Left lung (tissue), 10 donors: Measurements from ENCODE around the gene LIPI. TPM values are rescaled to one million over a fixed set of nuclear protein-coding genes. Genes with fewer than 3 reads are reported as not detected.
"Not testable (repeated sequence)": the region's sequence is repeated elsewhere in the genome, so short reads cannot be mapped to it uniquely, and the experiment has no call there.

Experiments
- ATAC-seq: fragments of 200-7000 bp; cut with Tn5 transposase; one replicate; pipeline ENCODE4 v1.9.1; 2020; ENCODE audit warnings: moderate library complexity
- DNase-seq, 4 donors: peaks; one replicate each; pipeline ENCODE4 v3.0.0-alpha.2; 2013 to 2020
- H3K27ac ChIP-seq, 2 donors: fragments of 200-600 bp; sonication (generic) in 1 of 2; one replicate each; pipeline versions ENCODE4 v1.5.0 to v1.8.0; 2020 to 2021
- H3K27me3 ChIP-seq, 2 donors: fragments of 200-600 bp; sonication (generic) in 1 of 2; one replicate each; pipeline versions ENCODE4 v1.5.0 to v1.8.0; 2020 to 2021
- H3K36me3 ChIP-seq, 2 donors: fragments of 200-600 bp; sonication (generic) in 1 of 2; one replicate each; pipeline versions ENCODE4 v1.5.0 to v1.8.0; 2020 to 2021
- H3K4me1 ChIP-seq, 2 donors: fragments of 200-600 bp; one replicate each; pipeline ENCODE4 v1.8.0; 2021
- H3K4me3 ChIP-seq, 2 donors: fragments of 200-600 bp; sonication (generic) in 1 of 2; one replicate each; pipeline versions ENCODE4 v1.5.0 to v1.8.0; 2020 to 2021; ENCODE audit warnings: mild to moderate bottlenecking in 1 of 2
- H3K9me3 ChIP-seq, 2 donors: fragments of 200-600 bp; sonication (generic) in 1 of 2; one replicate each; pipeline versions ENCODE4 v1.5.0 to v1.8.0; 2020 to 2021
- intact Hi-C, 2 donors: fragments of 100-400 bp; cut with DNase I; formaldehyde crosslinking; loops; one replicate each; pipeline versions ENCODE4 v1.11.2 to v1.14.2; 2022
- polyA plus RNA-seq, 6 donors: library from polyadenylated mRNA; unstranded; fragments of 120-200 nt; gene quantifications; one replicate each; pipeline ENCODE4 v1.2.1, GENCODE V29; 2013; ENCODE audit not compliant: insufficient read length in 6 of 6
- total RNA-seq, 2 donors: library from RNA; stranded (reverse); fragmentation: NEBNext Ultra II Directional; extraction: Animal tissue kit (Norgen Biotek cat#: 25700); gene quantifications; one replicate each; pipeline ENCODE4 v1.2.1, GENCODE V29; 2021
- TF ChIP-seq, protein P1 (sequence below), 2 donors: fragments of 200-600 bp; sonication (generic) in 1 of 2; IDR thresholded peaks; one replicate each; pipeline versions ENCODE4 v1.5.0 to v1.8.0; 2021; ENCODE audit warnings: antibody characterized with exemption in 2 of 2
- donor health status: DM: no; HTN: yes; CAD: no.
- donor health status: DM: no; HTN: no; CAD: no.

The LIPI gene
- total and polyA plus RNA-seq, 8 donors, result 0.30 to 0.90 (median 0.69) TPM; not detected in 2

DNA sequence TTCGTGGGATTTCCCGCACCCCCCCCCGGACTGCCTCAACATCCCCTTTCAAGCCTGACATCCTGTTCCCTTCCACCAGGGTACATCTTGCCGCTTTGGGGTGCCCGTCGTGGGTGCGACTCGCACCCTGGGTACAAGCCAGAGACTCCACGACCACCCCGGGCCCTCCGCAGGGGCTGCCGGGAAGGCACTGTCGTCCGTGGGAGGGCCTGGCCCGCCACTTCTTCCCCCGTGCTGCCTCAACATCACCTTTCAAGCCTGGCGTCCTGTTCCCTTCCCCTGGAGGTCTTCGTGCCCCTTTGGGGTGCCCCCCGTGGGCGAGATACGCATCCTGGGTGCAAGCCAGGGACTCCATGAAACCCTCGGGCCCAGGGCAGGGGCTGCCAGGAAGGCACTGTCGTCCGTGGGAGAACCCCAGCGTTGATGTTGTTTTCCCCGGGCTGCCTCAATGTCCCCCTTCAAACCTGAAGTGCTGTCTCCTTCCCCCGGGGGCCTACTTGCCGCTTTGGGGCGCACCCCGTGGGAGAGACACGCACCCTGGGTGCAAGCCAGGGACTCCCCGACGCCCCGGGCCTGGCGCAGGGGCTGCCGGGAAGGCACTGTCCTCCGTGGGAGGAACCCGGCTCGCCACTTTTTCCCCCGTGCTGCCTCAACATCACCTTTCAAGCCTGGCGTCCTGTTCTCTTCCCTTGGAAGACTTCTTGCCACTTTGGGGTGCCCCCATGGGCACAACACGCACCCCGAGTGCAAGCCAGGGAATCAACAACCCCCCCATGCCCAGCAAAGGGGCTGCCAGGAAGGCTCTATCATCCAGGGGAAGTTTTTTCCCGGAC lies 138.6 kb downstream of the LIPI start:
- no peak overlapping the region for H3K4me3 ChIP-seq
- ATAC-seq, result no peak
- no peaks in the 10 kb centered on the region for H3K27me3 ChIP-seq
- no peaks in the 10 kb centered on the region for H3K36me3 ChIP-seq
- no peaks in the 10 kb centered on the region for H3K4me1 ChIP-seq
- intact Hi-C loops, result no loop called here
- H3K27ac ChIP-seq, result no peak overlapping the region
- DNase-seq, result peak in 1 of 4 donors; percentile 69
- H3K9me3 ChIP-seq, result peaks cover 0 to 52% of the 10 kb centered on the region in 2 donors
- TF ChIP-seq, protein P1, sequence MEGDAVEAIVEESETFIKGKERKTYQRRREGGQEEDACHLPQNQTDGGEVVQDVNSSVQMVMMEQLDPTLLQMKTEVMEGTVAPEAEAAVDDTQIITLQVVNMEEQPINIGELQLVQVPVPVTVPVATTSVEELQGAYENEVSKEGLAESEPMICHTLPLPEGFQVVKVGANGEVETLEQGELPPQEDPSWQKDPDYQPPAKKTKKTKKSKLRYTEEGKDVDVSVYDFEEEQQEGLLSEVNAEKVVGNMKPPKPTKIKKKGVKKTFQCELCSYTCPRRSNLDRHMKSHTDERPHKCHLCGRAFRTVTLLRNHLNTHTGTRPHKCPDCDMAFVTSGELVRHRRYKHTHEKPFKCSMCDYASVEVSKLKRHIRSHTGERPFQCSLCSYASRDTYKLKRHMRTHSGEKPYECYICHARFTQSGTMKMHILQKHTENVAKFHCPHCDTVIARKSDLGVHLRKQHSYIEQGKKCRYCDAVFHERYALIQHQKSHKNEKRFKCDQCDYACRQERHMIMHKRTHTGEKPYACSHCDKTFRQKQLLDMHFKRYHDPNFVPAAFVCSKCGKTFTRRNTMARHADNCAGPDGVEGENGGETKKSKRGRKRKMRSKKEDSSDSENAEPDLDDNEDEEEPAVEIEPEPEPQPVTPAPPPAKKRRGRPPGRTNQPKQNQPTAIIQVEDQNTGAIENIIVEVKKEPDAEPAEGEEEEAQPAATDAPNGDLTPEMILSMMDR (IDR thresholded peaks at IDR 0.05), result no peak

DNA sequence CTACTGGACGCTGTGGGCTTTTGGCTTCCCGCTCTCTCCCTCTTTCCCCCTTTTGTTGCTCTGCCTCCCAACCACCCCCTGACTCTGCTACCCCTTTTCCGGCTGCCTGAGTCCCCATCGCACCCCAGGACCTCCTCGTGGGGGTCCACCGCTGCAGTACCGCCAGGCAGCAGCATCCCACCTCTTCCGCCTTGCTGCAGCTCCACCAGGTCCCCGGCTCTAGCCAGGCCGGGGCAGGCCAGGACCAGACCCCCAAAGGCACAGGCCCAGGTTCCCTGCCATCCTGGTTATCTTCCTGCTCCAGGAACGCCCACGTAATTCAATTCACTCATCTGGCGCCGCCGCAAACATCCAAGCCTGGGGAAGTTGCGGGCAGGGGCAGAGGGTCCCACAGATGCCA lies 139.8 kb downstream of the LIPI start:
- intact Hi-C loops, result no loop called here
- H3K4me1 ChIP-seq, result no peaks in the 10 kb centered on the region
- H3K36me3 ChIP-seq, result no peaks in the 10 kb centered on the region
- TF ChIP-seq, protein P1 (IDR thresholded peaks at IDR 0.05), result no peak
- H3K27ac ChIP-seq, result no peak overlapping the region
- DNase-seq (peak in 1 of 4 donors; percentile 47), ATAC-seq (no peak)
- H3K9me3 ChIP-seq, result peaks cover 0 to 43% of the 10 kb centered on the region in 2 donors
- no peak overlapping the region for H3K4me3 ChIP-seq
- H3K27me3 ChIP-seq, result no peaks in the 10 kb centered on the region

DNA sequence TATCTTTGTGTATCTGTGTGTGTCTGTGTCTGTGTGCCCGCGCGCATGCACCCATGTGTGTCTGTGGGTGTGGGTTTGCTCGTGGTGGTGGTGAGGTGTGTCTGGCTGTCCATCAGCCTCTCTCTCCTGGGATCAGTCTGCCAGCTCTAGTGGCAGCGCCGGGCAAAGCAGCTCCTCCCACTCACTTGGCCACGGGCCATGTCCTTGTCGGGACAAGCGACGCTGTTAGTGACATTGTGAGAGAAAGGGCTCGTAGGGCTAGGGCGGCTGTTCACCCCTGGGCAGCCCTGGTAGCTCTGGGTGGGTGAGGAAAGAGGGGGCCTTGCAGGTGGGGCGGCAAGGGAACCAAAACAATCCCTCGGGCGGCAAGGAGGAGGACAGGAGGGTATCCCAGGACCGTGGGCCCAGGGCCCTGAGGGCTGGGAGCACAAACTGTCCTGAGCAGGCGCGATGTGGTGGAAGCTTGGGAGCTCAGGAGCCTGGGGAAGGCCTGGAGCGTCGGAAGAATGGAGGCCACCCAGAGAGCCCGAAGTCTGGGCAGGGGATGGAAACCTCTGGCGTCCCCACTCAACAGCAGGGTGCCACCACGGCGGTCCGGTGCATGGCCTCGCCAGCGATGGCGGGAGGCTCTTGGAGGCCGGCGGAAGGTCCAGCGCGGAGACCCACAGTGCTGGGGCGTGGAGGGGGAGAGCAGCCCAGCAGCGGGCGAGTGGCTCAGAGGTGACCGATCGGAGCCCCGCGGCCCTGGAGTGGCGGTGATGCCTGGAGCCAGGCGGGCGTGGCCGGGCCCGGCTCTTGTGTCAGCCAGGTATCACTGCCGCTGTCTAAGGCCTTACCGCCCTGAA lies 140.5 kb downstream of the LIPI start:
- ATAC-seq (no peak), DNase-seq (peak in 1 of 4 donors; percentile 74)
- Histone ChIP-seq H3K9me3 (peaks cover 0 to 36% of the 10 kb centered on the region in 2 donors), H3K36me3 (no peaks in the 10 kb centered on the region), H3K4me3 (no peak overlapping the region), H3K4me1 (no peaks in the 10 kb centered on the region), H3K27me3 (no peaks in the 10 kb centered on the region), H3K27ac (no peak overlapping the region)
- TF ChIP-seq, protein P1 (IDR thresholded peaks at IDR 0.05), result no peak
- intact Hi-C loops, result no loop called here

DNA sequence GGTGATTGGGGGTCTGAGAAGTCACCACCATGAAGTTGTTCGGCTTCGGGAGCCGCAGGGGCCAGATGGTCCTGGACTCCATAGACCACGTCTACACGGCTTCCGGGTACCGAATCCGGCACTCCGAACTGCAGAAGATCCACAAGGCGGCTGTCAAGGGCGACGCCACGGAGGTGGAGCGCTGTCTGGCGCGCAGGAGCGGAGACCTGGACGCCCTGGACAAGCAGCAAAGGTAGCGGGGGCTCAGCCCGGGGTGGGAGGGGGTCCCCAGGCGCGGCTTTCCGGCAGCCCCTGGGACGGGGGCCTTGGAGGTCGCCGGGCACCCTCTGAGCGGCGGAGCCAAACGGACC lies 146.5 kb downstream of the LIPI start:
- Histone ChIP-seq H3K4me3 (no peak overlapping the region), H3K36me3 (no peaks in the 10 kb centered on the region), H3K27ac (no peak overlapping the region), H3K27me3 (no peaks in the 10 kb centered on the region), H3K9me3 (peaks cover 0 to 8% of the 10 kb centered on the region in 2 donors), H3K4me1 (no peaks in the 10 kb centered on the region)
- ATAC-seq (no peak), DNase-seq (peak in 1 of 4 donors; percentile 80)
- TF ChIP-seq, protein P1 (IDR thresholded peaks at IDR 0.05), result no peak
- intact Hi-C loops, result no loop called here

DNA sequence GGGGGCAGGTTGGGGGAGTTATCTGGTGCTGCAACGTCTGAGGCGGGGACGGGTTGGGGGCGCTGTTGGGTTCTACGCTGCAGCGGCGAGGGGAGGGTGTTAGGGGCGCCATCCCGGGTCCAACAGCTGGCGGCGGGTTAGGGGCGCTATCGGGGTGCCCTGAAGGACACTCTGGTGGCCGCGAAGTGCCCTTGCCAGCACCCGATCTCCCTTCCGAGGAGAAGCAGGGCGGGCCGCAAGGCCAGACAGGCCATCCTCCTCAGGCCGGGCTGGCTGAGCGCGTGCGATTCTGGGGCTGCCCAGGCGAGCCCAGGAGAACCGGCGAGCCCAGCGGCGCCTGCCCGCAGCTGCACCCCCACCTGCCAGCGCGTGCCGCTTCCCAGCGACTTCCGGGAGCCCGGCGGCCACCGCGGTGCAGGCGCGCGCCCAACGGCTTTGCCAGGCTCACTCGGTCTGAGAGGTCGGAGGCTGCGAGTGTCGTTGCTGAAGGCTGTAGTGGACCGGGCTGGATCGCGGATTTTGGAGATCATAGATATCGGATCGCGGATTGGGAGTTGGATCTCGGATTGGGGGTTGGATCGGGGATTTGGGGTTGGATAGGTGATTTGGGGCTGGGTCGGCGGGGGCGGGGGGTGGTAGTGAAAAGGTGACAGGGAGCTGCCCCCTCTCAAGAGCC lies 147.0 kb downstream of the LIPI start:
- H3K27ac ChIP-seq, H3K9me3 ChIP-seq, H3K36me3 ChIP-seq, intact Hi-C loops, H3K4me1 ChIP-seq, H3K27me3 ChIP-seq, H3K4me3 ChIP-seq, ATAC-seq: not testable (repeated sequence)
- peak in 1 of 4 donors; percentile 67 for DNase-seq

DNA sequence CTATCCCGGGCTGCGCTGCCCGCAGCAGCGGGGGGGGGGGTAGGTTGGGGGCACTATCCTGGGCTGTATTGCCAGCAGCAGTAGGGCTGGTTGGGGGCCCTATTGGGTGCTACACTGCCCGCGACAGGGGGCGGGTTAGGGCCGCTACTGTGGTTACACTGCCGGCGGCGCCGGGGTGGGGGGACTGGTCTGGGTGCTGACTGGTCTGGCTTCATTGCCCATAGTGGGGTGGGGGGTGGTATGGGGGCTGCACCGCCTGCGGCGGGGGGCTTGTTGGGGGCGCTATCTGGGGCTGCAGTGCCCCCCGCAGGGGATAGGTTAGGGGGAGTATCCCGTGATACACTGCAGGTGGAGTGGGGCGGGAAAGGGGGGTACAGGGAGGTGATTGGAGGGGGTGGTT lies 148.1 kb downstream of the LIPI start:
- ATAC-seq, H3K4me3 ChIP-seq, H3K27me3 ChIP-seq, intact Hi-C loops, H3K36me3 ChIP-seq, H3K27ac ChIP-seq, H3K9me3 ChIP-seq, H3K4me1 ChIP-seq: not testable (repeated sequence)
- peak in 1 of 4 donors; percentile 55 for DNase-seq

DNA sequence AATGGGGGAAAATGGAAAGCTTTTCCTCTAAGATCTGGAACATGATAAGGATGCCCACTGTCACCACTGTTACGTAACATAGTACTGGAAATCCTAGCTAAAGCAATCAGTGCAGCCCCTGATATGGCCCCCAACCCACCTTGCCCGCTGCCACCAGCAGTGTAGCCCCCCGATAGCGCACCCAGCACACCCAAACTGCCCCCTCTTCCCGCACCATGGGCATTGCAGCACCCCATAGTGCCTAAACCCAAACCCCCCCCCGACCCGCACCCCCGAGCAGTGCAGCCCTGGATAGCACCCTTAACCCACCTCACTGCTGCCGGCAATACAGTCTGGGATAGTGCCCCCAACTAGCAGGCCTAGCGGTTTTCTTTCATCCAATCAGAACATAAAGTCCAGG lies 148.9 kb downstream of the LIPI start:
- ATAC-seq, H3K9me3 ChIP-seq, H3K27ac ChIP-seq, H3K4me1 ChIP-seq, H3K27me3 ChIP-seq, intact Hi-C loops, H3K4me3 ChIP-seq, H3K36me3 ChIP-seq: not testable (repeated sequence)
- DNase-seq, result peak in 1 of 4 donors; percentile 43

DNA sequence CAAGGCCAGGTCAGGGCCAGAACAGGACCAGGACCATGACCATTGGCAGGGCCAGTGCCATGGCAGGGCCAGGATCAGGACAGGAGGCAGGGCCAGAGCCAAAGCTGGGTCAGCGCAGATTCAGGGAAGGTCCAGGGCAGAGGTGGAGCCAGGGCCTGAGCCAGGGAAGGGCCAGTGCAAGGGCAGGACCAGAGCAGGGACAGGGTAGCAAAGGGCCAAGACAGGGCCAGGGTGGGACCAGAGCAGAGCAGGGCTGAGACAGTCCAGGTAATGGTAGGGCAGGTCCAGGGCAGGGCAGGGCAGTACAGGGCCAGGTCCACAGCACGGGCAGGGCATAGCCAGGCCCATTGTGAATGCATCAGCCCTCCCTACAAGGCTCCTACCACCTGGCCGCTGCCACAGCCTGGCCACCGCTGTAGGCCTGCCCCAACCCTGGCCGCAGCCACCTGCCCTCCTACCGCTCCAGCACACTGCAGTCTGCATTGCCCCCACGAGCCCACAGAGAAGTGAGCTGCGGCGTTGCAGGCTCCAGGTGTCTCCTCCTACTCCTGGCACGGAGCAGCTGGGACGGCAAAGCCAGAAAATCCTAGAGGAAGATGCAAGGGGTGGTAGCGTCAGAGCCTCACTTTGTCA lies 151.6 kb downstream of the LIPI start:
- intact Hi-C loops, H3K4me3 ChIP-seq, H3K36me3 ChIP-seq, H3K27me3 ChIP-seq, H3K27ac ChIP-seq, H3K4me1 ChIP-seq, H3K9me3 ChIP-seq, ATAC-seq: not testable (repeated sequence)
- peak in 1 of 4 donors; percentile 67 for DNase-seq
